HEK293 (cell line): Measurements from ENCODE around the gene P2RX2.
A peak's percentile ranks its signal among the peaks of the same experiment; 100 is the strongest.

ENCODE experiments used
- CTCF ChIA-PET: fragments of 350-600 bp; formaldehyde crosslinking; extraction: SDS; loops from one replicate; lab custom pipeline; 2021; ENCODE audit warnings: antibody characterized with exemption; lab: Yijun Ruan, JAX
- POLR2A ChIA-PET: fragments of 300-600 bp; formaldehyde crosslinking; extraction: SDS; loops from one replicate; lab custom pipeline; 2020; ENCODE audit warnings: antibody characterized with exemption, inconsistent platforms; lab: Yijun Ruan, JAX
- H3K27ac ChIP-seq: fragments of 200-500 bp; sonication (Bioruptor generic); 2 replicates; pipeline ENCODE4 v1.5.1; 2014; ENCODE audit warnings: low read depth, low read length, control low read depth, inconsistent platforms; ENCODE audit errors: extremely low read depth
- H3K36me3 ChIP-seq, 2 experiments: fragments of 200-500 bp in 1 of 2; sonication (Bioruptor generic) in 1 of 2; 1 replicate in 1 of 2; 2 replicates in 1 of 2; pipeline ENCODE4 v1.5.1; 2014 to 2017; ENCODE audit warnings: inconsistent platforms in 2 of 2, low read length in 2 of 2; ENCODE audit not compliant: control insufficient read depth in 2 of 2, insufficient read depth in 1 of 2
- H3K4me1 ChIP-seq: fragments of 200-500 bp; sonication (Bioruptor generic); 2 replicates; pipeline ENCODE4 v1.5.1; 2014; ENCODE audit warnings: mild to moderate bottlenecking, low read length, inconsistent platforms; ENCODE audit not compliant: control insufficient read depth, insufficient read depth
- H3K4me3 ChIP-seq: 2 replicates; pipeline ENCODE4 v1.5.1; 2011; ENCODE audit warnings: low read depth, mild to moderate bottlenecking, control low read depth, low read length, moderate library complexity
- H3K9me3 ChIP-seq: fragments of 200-500 bp; sonication (Bioruptor generic); 2 replicates; pipeline ENCODE4 v1.5.1; 2014; ENCODE audit warnings: low read depth, low read length, inconsistent platforms; ENCODE audit not compliant: control insufficient read depth, insufficient read depth
- HOXA7 ChIP-seq: sonication (generic); formaldehyde crosslinking; IDR thresholded peaks from 2 replicates; pipeline ENCODE4 v1.8.1; 2022; ENCODE audit warnings: missing genetic modification reagents, borderline replicate concordance
- REPIN1 ChIP-seq: fragments of 450-650 bp; formaldehyde crosslinking; IDR thresholded peaks from 2 replicates; pipeline ENCODE4 v1.5.1; 2017; ENCODE audit warnings: missing biosample characterization, missing genetic modification characterization, low read depth
- TCF7L2 ChIP-seq: IDR thresholded peaks from 2 replicates; pipeline ENCODE4 v1.6.1; 2011; ENCODE audit warnings: low read depth, mild to moderate bottlenecking, inconsistent platforms, low read length, moderate library complexity, borderline replicate concordance
- ZFP37 ChIP-seq: fragments of 450-650 bp; formaldehyde crosslinking; IDR thresholded peaks from 2 replicates; pipeline ENCODE4 v1.5.1; 2016; ENCODE audit warnings: missing biosample characterization, missing genetic modification characterization
- ZIC2 ChIP-seq: fragments of 450-650 bp; formaldehyde crosslinking; IDR thresholded peaks from 2 replicates; pipeline ENCODE4 v1.5.1; 2016; ENCODE audit warnings: missing biosample characterization, missing genetic modification characterization
- ZNF132 ChIP-seq: fragments of 450-650 bp; formaldehyde crosslinking; IDR thresholded peaks from 2 replicates; pipeline ENCODE4 v1.5.1; 2017; ENCODE audit warnings: missing biosample characterization, missing genetic modification characterization, borderline replicate concordance
- ZNF174 ChIP-seq: fragments of 450-650 bp; formaldehyde crosslinking; IDR thresholded peaks from 2 replicates; pipeline ENCODE4 v1.5.0; 2017; ENCODE audit warnings: missing biosample characterization, mild to moderate bottlenecking, missing genetic modification characterization
- ZNF211 ChIP-seq: fragments of 450-650 bp; formaldehyde crosslinking; IDR thresholded peaks from 2 replicates; pipeline ENCODE4 v1.5.1; 2016; ENCODE audit warnings: low read depth, missing biosample characterization, missing genetic modification characterization
- ZNF223 ChIP-seq: fragments of 450-650 bp; formaldehyde crosslinking; IDR thresholded peaks from 2 replicates; pipeline ENCODE4 v1.5.1; 2016; ENCODE audit warnings: missing biosample characterization, missing genetic modification characterization
- ZNF280C ChIP-seq: fragments of 450-650 bp; formaldehyde crosslinking; IDR thresholded peaks from 2 replicates; pipeline ENCODE4 v1.5.1; 2016; ENCODE audit warnings: missing biosample characterization, missing genetic modification characterization
- ZNF416 ChIP-seq: fragments of 450-650 bp; formaldehyde crosslinking; IDR thresholded peaks from 2 replicates; pipeline ENCODE4 v1.5.1; 2016; ENCODE audit warnings: missing biosample characterization, missing genetic modification characterization
- ZNF501 ChIP-seq: fragments of 450-650 bp; formaldehyde crosslinking; IDR thresholded peaks from 2 replicates; pipeline ENCODE4 v1.5.1; 2016; ENCODE audit warnings: missing biosample characterization, missing genetic modification characterization
- ZNF529 ChIP-seq: fragments of 450-650 bp; formaldehyde crosslinking; IDR thresholded peaks from 2 replicates; pipeline ENCODE4 v1.5.1; 2017; ENCODE audit warnings: missing genetic modification characterization, missing biosample characterization; ENCODE audit not compliant: insufficient replicate concordance
- ZNF544 ChIP-seq: fragments of 450-650 bp; formaldehyde crosslinking; IDR thresholded peaks from 2 replicates; pipeline ENCODE4 v1.5.0; 2017; ENCODE audit warnings: missing biosample characterization, missing genetic modification characterization
- ZNF555 ChIP-seq: fragments of 450-650 bp; formaldehyde crosslinking; conservative IDR thresholded peaks from 2 replicates; pipeline ENCODE4 v1.5.1; 2017; ENCODE audit warnings: missing biosample characterization, mild to moderate bottlenecking, missing genetic modification characterization, inconsistent platforms
- ZNF768 ChIP-seq: fragments of 450-650 bp; formaldehyde crosslinking; IDR thresholded peaks from 2 replicates; pipeline ENCODE4 v1.5.1; 2018; ENCODE audit warnings: missing biosample characterization, mild to moderate bottlenecking, missing genetic modification characterization
- ZNF830 ChIP-seq: fragments of 450-650 bp; IDR thresholded peaks from 2 replicates; pipeline ENCODE4 v1.5.0; 2018; ENCODE audit warnings: missing biosample characterization, missing genetic modification characterization, low read depth, mild to moderate bottlenecking, moderate library complexity
- TF ChIP-seq, protein P1 (sequence below): fragments of 450-650 bp; formaldehyde crosslinking; IDR thresholded peaks from 2 replicates; pipeline ENCODE4 v1.5.1; 2017; ENCODE audit warnings: missing biosample characterization, missing genetic modification characterization
- TF ChIP-seq, protein P2 (sequence below): fragments of 450-650 bp; formaldehyde crosslinking; IDR thresholded peaks from 2 replicates; pipeline ENCODE4 v1.5.1; 2016; ENCODE audit warnings: missing biosample characterization, missing genetic modification characterization
- TF ChIP-seq, protein P3 (sequence below): fragments of 450-650 bp; formaldehyde crosslinking; IDR thresholded peaks from 2 replicates; pipeline ENCODE4 v1.5.1; 2017; ENCODE audit warnings: missing biosample characterization, missing genetic modification characterization

Gene P2RX2

GRCh38 chr12:132648616-132649225 is 30.1 kb downstream of the P2RX2 start:
- H3K4me1 ChIP-seq = no peaks in the 10 kb centered on the region
- no peak overlapping the region for H3K4me3 ChIP-seq
- H3K36me3 ChIP-seq = peaks cover 53 to 91% of the 10 kb centered on the region in 2 experiments
- H3K9me3 ChIP-seq = no peaks in the 10 kb centered on the region
- H3K27ac ChIP-seq = no peak overlapping the region
- ChIA-PET CTCF (interaction anchor here (0.8 to 2.0 kb wide), 2 partner anchors 10 to 12 kb away, joined by 8 to 9 read pairs; no protein-coding TSS in a partner anchor), POLR2A (no interaction called here)
- TF ChIP-seq, protein P1, sequence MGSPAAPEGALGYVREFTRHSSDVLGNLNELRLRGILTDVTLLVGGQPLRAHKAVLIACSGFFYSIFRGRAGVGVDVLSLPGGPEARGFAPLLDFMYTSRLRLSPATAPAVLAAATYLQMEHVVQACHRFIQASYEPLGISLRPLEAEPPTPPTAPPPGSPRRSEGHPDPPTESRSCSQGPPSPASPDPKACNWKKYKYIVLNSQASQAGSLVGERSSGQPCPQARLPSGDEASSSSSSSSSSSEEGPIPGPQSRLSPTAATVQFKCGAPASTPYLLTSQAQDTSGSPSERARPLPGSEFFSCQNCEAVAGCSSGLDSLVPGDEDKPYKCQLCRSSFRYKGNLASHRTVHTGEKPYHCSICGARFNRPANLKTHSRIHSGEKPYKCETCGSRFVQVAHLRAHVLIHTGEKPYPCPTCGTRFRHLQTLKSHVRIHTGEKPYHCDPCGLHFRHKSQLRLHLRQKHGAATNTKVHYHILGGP (tag by site-specific recombination) = peak; percentile 83
- TF ChIP-seq TCF7L2 (no peak), ZNF768 (no peak)
- TF ChIP-seq, protein P2, sequence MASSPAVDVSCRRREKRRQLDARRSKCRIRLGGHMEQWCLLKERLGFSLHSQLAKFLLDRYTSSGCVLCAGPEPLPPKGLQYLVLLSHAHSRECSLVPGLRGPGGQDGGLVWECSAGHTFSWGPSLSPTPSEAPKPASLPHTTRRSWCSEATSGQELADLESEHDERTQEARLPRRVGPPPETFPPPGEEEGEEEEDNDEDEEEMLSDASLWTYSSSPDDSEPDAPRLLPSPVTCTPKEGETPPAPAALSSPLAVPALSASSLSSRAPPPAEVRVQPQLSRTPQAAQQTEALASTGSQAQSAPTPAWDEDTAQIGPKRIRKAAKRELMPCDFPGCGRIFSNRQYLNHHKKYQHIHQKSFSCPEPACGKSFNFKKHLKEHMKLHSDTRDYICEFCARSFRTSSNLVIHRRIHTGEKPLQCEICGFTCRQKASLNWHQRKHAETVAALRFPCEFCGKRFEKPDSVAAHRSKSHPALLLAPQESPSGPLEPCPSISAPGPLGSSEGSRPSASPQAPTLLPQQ = no peak

GRCh38 chr12:132649226-132649945 is 30.8 kb downstream of the P2RX2 start:
- no peak overlapping the region for H3K4me3 ChIP-seq
- TF ChIP-seq HOXA7 = no peak
- TF ChIP-seq, all 188 proteins: peak for 0
- Histone ChIP-seq H3K9me3 (no peaks in the 10 kb centered on the region), H3K36me3 (peaks cover 56 to 91% of the 10 kb centered on the region in 2 experiments), H3K4me1 (no peaks in the 10 kb centered on the region), H3K27ac (no peak overlapping the region)
- CTCF ChIA-PET = interaction anchor here (2.0 kb wide), 1 partner anchor 11 kb away, joined by 8 read pairs; no protein-coding TSS in a partner anchor
- POLR2A ChIA-PET = no interaction called here

DNA sequence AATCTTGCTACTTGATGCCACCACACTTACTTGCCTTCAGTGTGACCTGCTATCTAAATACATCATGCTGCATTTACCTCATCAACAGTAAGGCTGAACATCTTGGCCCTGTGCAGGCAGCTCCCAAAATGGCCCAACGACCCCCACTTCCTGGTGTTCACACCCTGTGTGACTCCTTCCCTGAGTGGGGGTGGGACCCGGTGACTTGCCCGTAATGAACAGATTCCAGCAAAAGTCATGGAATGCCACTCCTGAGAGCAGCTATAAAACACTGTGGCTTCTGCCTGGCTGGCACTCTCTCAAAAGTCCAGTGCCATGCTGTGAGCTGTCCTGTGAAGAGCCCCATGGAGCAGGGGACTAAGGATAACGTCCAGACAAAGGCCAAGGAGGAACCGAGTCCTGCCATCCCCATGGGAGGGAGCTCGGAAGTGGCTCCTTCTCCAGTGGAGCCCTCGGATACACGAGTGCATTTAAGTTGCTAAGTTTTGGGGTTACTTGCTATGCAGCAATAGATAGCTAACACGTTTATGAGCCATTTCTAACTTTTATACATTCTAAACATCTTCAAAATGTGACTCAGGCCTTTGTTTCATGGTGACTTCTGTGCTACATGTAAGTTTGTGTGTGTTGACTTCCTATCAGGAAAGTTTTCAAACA is 33.0 kb downstream of the P2RX2 start:
- Histone ChIP-seq H3K4me1 (no peaks in the 10 kb centered on the region), H3K36me3 (peaks cover 70 to 96% of the 10 kb centered on the region in 2 experiments), H3K9me3 (no peaks in the 10 kb centered on the region), H3K27ac (no peak overlapping the region; the same call in 1 of the 2 replicates), H3K4me3 (no peak overlapping the region)
- ChIA-PET POLR2A (no interaction called here), CTCF (interaction anchor here (0.9 kb wide), 1 partner anchor 13 kb away, joined by 3 read pairs; no protein-coding TSS in a partner anchor)
- TF ChIP-seq ZNF132 (tag by site-specific recombination) (no peak), ZNF174 (no peak), ZNF830 (tag by site-specific recombination) (no peak), ZNF211 (no peak), ZNF555 (tag by site-specific recombination) (no peak), ZFP37 (tag by site-specific recombination) (no peak), ZNF223 (tag by site-specific recombination) (no peak), ZNF544 (tag by site-specific recombination) (no peak), REPIN1 (tag by site-specific recombination) (no peak), ZNF501 (no peak), ZNF280C (no peak), ZNF529 (tag by site-specific recombination) (no peak), ZIC2 (tag by site-specific recombination) (no peak; the same call in 1 of the 2 replicates), ZNF416 (tag by site-specific recombination) (no peak)
- TF ChIP-seq, protein P3, sequence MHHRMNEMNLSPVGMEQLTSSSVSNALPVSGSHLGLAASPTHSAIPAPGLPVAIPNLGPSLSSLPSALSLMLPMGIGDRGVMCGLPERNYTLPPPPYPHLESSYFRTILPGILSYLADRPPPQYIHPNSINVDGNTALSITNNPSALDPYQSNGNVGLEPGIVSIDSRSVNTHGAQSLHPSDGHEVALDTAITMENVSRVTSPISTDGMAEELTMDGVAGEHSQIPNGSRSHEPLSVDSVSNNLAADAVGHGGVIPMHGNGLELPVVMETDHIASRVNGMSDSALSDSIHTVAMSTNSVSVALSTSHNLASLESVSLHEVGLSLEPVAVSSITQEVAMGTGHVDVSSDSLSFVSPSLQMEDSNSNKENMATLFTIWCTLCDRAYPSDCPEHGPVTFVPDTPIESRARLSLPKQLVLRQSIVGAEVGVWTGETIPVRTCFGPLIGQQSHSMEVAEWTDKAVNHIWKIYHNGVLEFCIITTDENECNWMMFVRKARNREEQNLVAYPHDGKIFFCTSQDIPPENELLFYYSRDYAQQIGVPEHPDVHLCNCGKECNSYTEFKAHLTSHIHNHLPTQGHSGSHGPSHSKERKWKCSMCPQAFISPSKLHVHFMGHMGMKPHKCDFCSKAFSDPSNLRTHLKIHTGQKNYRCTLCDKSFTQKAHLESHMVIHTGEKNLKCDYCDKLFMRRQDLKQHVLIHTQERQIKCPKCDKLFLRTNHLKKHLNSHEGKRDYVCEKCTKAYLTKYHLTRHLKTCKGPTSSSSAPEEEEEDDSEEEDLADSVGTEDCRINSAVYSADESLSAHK (tag by site-specific recombination) = no peak
